ENCODE measurements around the gene INF2.

INF2 gene

DNA sequence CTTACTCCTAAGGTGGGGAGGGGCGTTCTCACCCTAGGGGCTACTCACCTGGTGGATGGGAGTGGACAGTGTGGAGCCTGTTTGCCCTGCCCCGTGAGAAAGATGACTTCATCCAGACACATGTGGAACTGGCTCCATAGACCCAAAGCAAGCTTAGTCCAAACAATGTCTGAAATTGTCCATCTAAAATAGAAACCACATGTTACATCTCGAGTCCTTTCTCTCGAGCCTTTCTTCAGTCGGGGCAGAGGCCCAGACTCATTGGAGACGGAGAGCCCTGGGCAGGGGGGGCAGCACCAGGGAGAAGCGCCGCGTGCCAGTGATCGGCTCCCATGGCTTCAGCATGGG is 67.8 kb downstream of the INF2 start:
- H3K36me3 ChIP-seq (ENCODE audit: control insufficient read depth, low read depth, low read length): peaks cover 40% of the 10 kb centered on the region
- H3K27me3 ChIP-seq (ENCODE audit: control insufficient read depth, insufficient read depth, low read length): no peaks in the 10 kb centered on the region
- no peak overlapping the region for H3K9ac ChIP-seq (ENCODE audit: low read length)
- no peak overlapping the region for H3K4me3 ChIP-seq (ENCODE audit: low read length)
- no peaks in the 10 kb centered on the region for H3K9me3 ChIP-seq (ENCODE audit: control insufficient read depth, low read depth, low read length)
- H3K27ac ChIP-seq (ENCODE audit: low read length): no peak overlapping the region
- peaks cover 5% of the 10 kb centered on the region for H3K4me1 ChIP-seq (ENCODE audit: control insufficient read depth, low read depth, low read length)

- Histone ChIP-seq H3K4me3 (ENCODE audit: low read length) (no peak overlapping the region), H3K9ac (ENCODE audit: low read length) (no peak overlapping the region), H3K36me3 (ENCODE audit: control insufficient read depth, low read depth, low read length) (peaks cover 40% of the 10 kb centered on the region)
These were observed 68.4 kb downstream of the INF2 start for GRCh38 chr14:104757681-104758392.

GRCh38 chr14:104758981-104759969 is 69.9 kb downstream of the INF2 start:
- Histone ChIP-seq H3K27me3 (ENCODE audit: control insufficient read depth, insufficient read depth, low read length) (no peaks in the 10 kb centered on the region), H3K4me1 (ENCODE audit: control insufficient read depth, low read depth, low read length) (peaks cover under 1% of the 10 kb centered on the region), H3K36me3 (ENCODE audit: control insufficient read depth, low read depth, low read length) (peaks cover 40% of the 10 kb centered on the region), H3K27ac (ENCODE audit: low read length) (no peak overlapping the region), H3K4me3 (ENCODE audit: low read length) (no peak overlapping the region), H3K9ac (ENCODE audit: low read length) (no peak overlapping the region), H3K9me3 (ENCODE audit: control insufficient read depth, low read depth, low read length) (no peaks in the 10 kb centered on the region)

More at GRCh38 chr14:104757681-104758392, 68.4 kb downstream of the INF2 start:
- Histone ChIP-seq H3K27me3 (ENCODE audit: control insufficient read depth, insufficient read depth, low read length) (no peaks in the 10 kb centered on the region), H3K9me3 (ENCODE audit: control insufficient read depth, low read depth, low read length) (no peaks in the 10 kb centered on the region), H3K4me1 (ENCODE audit: control insufficient read depth, low read depth, low read length) (peaks cover 5% of the 10 kb centered on the region), H3K27ac (ENCODE audit: low read length) (no peak overlapping the region)

GRCh38 chr14:104765517-104765916 is 76.1 kb downstream of the INF2 start:
- Histone ChIP-seq H3K4me1 (ENCODE audit: control insufficient read depth, low read depth, low read length) (peaks cover 4% of the 10 kb centered on the region), H3K4me3 (ENCODE audit: low read length) (no peak overlapping the region), H3K36me3 (ENCODE audit: control insufficient read depth, low read depth, low read length) (no peaks in the 10 kb centered on the region)

DNA sequence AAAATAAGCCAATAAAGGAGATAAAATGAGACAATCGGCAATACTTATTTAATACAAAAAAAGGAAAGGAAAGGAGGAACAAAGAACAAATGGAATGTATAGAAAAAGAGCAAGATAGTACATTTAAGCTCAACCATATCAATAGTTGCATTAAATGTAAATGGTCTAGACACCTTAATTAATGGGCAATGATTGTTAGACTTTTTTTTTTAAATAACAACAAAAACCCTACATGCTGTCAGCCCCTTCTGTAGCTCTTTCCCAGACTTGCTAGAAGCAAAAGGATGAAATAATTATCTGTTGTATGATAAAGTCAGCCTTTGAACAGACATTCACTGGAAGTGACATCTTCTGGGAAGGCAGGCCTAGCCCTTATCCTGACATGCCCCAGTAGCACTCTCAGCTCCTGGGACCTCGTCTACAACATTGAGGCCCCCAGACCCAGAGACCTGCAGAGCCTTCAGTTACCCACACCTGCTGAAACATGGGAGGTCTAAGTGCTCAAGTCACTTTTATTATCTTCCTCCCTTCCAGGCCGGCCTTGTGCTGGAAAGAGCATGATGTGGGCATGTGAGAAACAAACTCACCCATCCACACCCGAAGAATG is 76.9 kb downstream of the INF2 start:
- Histone ChIP-seq H3K4me1 (ENCODE audit: control insufficient read depth, low read depth, low read length) (peaks cover 4% of the 10 kb centered on the region), H3K9ac (ENCODE audit: low read length) (no peak overlapping the region), H3K27ac (ENCODE audit: low read length) (no peak overlapping the region), H3K9me3 (ENCODE audit: control insufficient read depth, low read depth, low read length) (no peaks in the 10 kb centered on the region), H3K4me3 (ENCODE audit: low read length) (no peak overlapping the region), H3K36me3 (ENCODE audit: control insufficient read depth, low read depth, low read length) (peaks cover 7% of the 10 kb centered on the region), H3K27me3 (ENCODE audit: control insufficient read depth, insufficient read depth, low read length) (no peaks in the 10 kb centered on the region)

More at GRCh38 chr14:104765517-104765916, 76.1 kb downstream of the INF2 start:
- Histone ChIP-seq H3K9ac (ENCODE audit: low read length) (no peak overlapping the region), H3K27me3 (ENCODE audit: control insufficient read depth, insufficient read depth, low read length) (no peaks in the 10 kb centered on the region), H3K9me3 (ENCODE audit: control insufficient read depth, low read depth, low read length) (no peaks in the 10 kb centered on the region), H3K27ac (ENCODE audit: low read length) (no peak overlapping the region)

DNA sequence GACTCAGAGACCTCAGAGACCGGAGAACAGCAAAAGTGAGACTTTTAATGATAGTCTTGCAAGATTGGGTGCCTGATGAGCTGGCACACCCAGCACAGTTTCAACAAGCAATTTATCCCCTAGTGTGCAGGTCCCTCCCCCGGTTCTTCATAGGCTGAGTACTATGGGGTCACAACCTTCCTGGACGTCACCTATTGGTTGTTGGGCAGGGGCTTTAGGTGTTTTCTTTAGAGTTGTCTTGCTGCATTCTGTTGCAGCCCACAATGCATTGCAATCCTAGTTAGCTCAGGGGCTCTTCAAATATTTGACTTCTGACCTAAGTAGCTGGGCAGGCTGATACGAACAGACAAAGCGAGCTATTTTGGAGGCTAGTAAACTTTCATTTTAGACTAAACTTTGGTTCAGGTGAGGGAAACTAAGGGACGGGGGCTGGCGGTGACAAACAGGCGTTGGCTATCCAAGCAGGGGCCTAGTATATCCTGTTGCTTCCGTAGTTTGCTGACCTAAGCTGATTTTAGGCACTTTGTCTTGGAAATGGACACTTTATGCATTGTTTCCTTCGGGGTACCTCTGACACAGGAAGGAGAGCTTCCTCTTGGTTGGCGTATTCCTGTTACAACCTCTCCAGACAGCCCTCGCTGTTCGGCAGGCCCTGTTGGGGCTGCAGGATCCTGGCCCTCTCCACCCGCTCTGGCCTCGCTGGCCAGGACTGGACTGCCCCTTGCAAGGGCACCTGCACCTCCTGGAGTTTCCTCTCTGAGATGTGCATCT is 77.6 kb downstream of the INF2 start:
- peaks cover 4% of the 10 kb centered on the region for H3K4me1 ChIP-seq (ENCODE audit: control insufficient read depth, low read depth, low read length)
- no peaks in the 10 kb centered on the region for H3K9me3 ChIP-seq (ENCODE audit: control insufficient read depth, low read depth, low read length)

GRCh38 chr14:104767634-104767918 is 78.2 kb downstream of the INF2 start:
- peaks cover 4% of the 10 kb centered on the region for H3K4me1 ChIP-seq (ENCODE audit: control insufficient read depth, low read depth, low read length)
- peaks cover 17% of the 10 kb centered on the region for H3K36me3 ChIP-seq (ENCODE audit: control insufficient read depth, low read depth, low read length)
- no peaks in the 10 kb centered on the region for H3K9me3 ChIP-seq (ENCODE audit: control insufficient read depth, low read depth, low read length)
- H3K4me3 ChIP-seq (ENCODE audit: low read length): no peak overlapping the region
- H3K9ac ChIP-seq (ENCODE audit: low read length): no peak overlapping the region
- no peak overlapping the region for H3K27ac ChIP-seq (ENCODE audit: low read length)
- H3K27me3 ChIP-seq (ENCODE audit: control insufficient read depth, insufficient read depth, low read length): no peaks in the 10 kb centered on the region

More for the DNA sequence above, 77.6 kb downstream of the INF2 start:
- peaks cover 13% of the 10 kb centered on the region for H3K36me3 ChIP-seq (ENCODE audit: control insufficient read depth, low read depth, low read length)
- H3K4me3 ChIP-seq (ENCODE audit: low read length): no peak overlapping the region
- H3K27me3 ChIP-seq (ENCODE audit: control insufficient read depth, insufficient read depth, low read length): no peaks in the 10 kb centered on the region
- no peak overlapping the region for H3K27ac ChIP-seq (ENCODE audit: low read length)
- no peak overlapping the region for H3K9ac ChIP-seq (ENCODE audit: low read length)

GRCh38 chr14:104768437-104769323 is 79.3 kb downstream of the INF2 start:
- peak overlapping the region; percentile 22 for H3K4me3 ChIP-seq (ENCODE audit: low read length)
- H3K9ac ChIP-seq (ENCODE audit: low read length): no peak overlapping the region
- H3K27me3 ChIP-seq (ENCODE audit: control insufficient read depth, insufficient read depth, low read length): no peaks in the 10 kb centered on the region
- peaks cover 4% of the 10 kb centered on the region for H3K4me1 ChIP-seq (ENCODE audit: control insufficient read depth, low read depth, low read length)
- no peak overlapping the region for H3K27ac ChIP-seq (ENCODE audit: low read length)
- peaks cover 27% of the 10 kb centered on the region for H3K36me3 ChIP-seq (ENCODE audit: control insufficient read depth, low read depth, low read length)
- H3K9me3 ChIP-seq (ENCODE audit: control insufficient read depth, low read depth, low read length): no peaks in the 10 kb centered on the region

GRCh38 chr14:104769324-104770071 is 80.1 kb downstream of the INF2 start:
- Histone ChIP-seq H3K4me3 (ENCODE audit: low read length) (no peak overlapping the region), H3K9ac (ENCODE audit: low read length) (no peak overlapping the region), H3K9me3 (ENCODE audit: control insufficient read depth, low read depth, low read length) (no peaks in the 10 kb centered on the region), H3K4me1 (ENCODE audit: control insufficient read depth, low read depth, low read length) (peaks cover 4% of the 10 kb centered on the region), H3K27me3 (ENCODE audit: control insufficient read depth, insufficient read depth, low read length) (no peaks in the 10 kb centered on the region), H3K36me3 (ENCODE audit: control insufficient read depth, low read depth, low read length) (peaks cover 27% of the 10 kb centered on the region), H3K27ac (ENCODE audit: low read length) (no peak overlapping the region)

DNA sequence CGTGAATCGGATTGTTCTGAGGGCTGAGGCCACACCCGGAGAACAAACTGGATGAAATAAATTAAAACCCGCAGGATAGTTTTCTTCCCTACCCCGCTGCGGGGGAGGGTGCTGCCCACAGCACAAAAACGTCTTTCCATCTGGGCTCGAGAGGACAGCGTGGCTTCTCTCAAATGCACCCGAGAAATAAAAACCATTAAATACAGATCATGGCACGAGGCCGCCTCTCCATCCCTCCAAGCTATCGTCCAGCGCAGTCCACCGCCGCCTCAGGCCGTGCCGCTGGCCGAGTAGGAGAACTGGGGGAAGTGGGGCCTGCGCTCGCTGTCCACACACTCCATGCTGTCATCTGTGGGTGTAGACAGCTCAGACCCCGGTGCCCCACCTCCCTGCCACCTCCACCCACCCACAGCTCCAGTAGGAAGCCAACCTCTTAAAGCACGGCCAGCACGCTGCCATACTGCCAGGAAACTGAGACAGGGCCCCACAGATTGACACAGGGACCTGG is 80.7 kb downstream of the INF2 start:
- Histone ChIP-seq H3K27ac (ENCODE audit: low read length) (no peak overlapping the region), H3K36me3 (ENCODE audit: control insufficient read depth, low read depth, low read length) (peaks cover 27% of the 10 kb centered on the region), H3K9ac (ENCODE audit: low read length) (no peak overlapping the region), H3K27me3 (ENCODE audit: control insufficient read depth, insufficient read depth, low read length) (no peaks in the 10 kb centered on the region), H3K4me1 (ENCODE audit: control insufficient read depth, low read depth, low read length) (peaks cover 4% of the 10 kb centered on the region), H3K4me3 (ENCODE audit: low read length) (no peak overlapping the region), H3K9me3 (ENCODE audit: control insufficient read depth, low read depth, low read length) (no peaks in the 10 kb centered on the region)

Data from iPS-18a (cell line).